Stimulated activated CD8-positive, alpha-beta memory T cell treated with anti-CD3 and anti-CD28 coated beads, Interleukin-12 subunit alpha, Interleukin-12 subunit beta, amount 100 ng/mL, for 24 hours (primary cell): Measurements from ENCODE around the gene P3H2.

Experiments
- DNase-seq: peaks from one replicate; pipeline ENCODE4 v3.0.0-alpha.2; 2020; ENCODE audit errors: extremely low read depth

Gene P3H2

GRCh38 chr3:190125436-190126068, 4.9 kb upstream of the P3H2 start:
- no peak for DNase-seq

GRCh38 chr3:190124067-190124466, 3.4 kb upstream of the P3H2 start:
- no peak for DNase-seq

GRCh38 chr3:190122198-190122771, 1.6 kb upstream of the P3H2 start:
- no peak for DNase-seq

GRCh38 chr3:190121383-190121782, 686 bp upstream of the P3H2 start:
- no peak for DNase-seq

DNA sequence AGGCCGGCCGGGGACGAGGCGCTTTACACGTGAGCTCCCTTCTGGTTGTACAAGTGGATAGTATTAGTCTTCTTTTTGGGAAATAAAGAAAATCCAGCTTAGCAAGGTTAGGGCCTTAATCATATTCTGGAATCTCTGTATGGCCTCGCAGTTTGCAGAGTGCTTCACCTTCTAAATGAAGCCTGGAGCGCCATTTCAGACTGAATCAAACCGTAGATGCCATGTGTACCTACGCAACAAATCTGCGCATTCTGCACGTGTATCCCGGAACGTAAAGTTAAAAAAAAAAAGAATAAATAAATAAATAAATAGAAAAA, 322 bp upstream of the P3H2 start:
- DNase-seq = no peak

- DNase-seq = no peak
These were observed 1.0 kb downstream of the P3H2 start for GRCh38 chr3:190119461-190120268.

- DNase-seq = no peak
These were observed 2.3 kb downstream of the P3H2 start for GRCh38 chr3:190118438-190118837.

GRCh38 chr3:190117981-190118380, 2.7 kb downstream of the P3H2 start:
- DNase-seq = no peak

DNA sequence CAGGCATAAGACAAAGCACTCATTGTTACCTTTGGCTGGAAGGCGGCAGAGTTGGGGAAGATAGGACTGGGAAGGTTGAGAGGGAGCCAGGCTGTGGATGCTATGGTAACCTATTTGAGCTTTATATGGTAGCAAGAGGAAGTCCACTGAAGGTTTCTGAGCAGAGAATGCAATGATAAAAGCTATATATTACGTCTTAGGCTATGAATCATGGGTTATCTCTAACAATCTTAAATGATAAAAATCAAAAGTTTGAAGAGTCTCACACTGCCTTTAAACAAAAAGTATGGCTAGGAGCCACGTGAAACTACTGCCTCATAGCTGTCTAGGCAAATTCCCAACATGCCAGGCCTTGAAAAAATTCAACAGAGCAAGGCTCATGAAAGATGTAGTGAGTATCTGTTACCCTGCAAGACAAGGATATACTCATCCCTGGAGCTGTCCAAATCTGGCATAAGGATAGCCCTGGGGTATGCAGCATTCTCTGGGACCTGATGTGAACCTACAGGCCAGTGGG, 4.1 kb downstream of the P3H2 start:
- DNase-seq = no peak

- no peak for DNase-seq
These were observed 9.9 kb downstream of the P3H2 start for GRCh38 chr3:190110826-190111225.

DNA sequence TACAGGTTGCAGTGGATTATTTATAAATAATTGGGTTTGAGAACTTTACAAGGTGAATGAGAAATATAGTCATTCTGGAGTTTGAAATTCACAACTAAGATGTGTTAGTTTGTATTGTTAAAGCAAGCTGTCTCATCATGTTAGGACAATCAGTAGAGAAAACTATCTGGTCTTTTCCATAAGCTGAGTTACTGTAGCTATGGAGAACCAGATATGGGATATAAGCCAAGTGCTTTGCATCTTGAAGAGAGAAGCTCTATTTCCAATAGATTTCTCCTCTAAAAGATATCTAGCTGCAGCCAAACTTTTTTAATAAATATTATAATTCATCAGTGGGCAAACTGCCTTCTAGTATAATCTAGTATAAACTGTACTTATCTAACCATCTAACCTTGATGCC, 11.3 kb downstream of the P3H2 start:
- no peak for DNase-seq

DNA sequence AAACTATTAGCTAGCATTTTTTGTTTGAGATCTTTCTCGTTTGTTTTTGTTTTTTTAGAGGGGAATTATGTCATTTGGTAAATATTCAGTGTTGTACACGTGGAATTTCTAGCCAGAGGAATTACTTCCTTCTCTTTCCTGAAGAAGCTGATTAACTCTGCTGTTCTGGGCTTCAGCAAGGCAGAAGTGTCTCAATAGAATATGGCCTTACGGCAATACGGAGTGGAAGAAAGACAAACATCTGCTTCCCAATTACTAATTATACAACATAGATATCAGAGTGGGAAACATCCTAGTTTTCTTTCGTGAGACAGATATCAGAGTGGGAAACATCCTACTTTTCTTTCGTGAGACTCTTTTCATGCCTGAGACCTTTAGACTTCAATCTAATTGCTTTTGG, 11.9 kb downstream of the P3H2 start:
- no peak for DNase-seq

GRCh38 chr3:190105876-190106275, 14.8 kb downstream of the P3H2 start:
- DNase-seq = no peak

DNA sequence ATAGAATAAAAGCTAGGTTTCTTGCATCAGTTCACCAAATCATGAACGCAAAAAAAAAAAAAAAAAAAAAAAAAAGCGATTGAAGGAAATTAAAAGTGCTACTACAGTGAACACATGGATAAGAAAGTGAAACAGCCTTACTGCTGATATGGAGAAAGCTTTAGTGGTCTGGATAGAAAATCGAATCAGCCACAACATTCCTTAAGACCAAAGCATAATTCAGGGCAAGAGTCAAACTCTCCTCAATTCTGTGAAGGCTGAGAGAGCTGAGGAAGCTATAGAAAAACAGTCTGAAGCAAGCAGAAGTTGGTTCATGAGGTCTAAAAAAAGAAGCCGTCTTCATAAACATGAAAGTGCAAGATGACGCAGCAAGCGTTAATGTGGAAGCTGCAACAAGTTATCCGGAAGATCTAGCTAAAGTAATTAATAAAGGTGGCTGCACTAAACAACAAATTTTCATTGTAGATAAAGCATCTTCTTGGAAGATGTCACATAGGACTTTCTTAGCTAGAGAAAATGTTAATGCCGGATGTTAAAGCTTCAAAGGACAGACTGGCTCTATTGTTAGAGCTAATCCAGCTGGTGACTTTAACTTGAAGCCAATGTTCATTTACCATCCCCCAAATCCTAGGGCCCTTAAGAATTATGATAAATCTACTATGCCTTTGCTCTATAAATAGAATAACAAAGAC, 19.2 kb downstream of the P3H2 start:
- DNase-seq = no peak

GRCh38 chr3:190099099-190099498, 21.6 kb downstream of the P3H2 start:
- DNase-seq = no peak

GRCh38 chr3:190097617-190098016, 23.1 kb downstream of the P3H2 start:
- DNase-seq = no peak

DNA sequence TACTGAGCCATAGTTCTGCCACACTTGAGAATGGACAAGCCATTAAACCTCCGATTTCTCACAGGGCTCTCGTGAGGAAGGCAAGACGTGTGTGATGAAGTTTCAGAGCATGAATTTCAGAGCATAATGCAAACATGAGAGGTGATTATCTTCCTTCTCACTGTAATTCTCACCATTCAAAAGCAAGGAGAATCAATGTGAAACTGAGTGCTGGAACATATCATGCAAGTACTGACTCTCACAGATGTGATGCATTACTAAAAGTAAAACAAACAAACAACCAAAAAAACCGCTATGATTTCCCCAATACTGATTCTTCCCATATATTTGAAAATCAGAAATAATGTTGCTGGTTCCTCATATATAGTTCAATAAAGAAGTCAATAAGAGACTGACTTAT, 23.7 kb downstream of the P3H2 start:
- DNase-seq = no peak

GRCh38 chr3:190096345-190096744, 24.4 kb downstream of the P3H2 start:
- no peak for DNase-seq

DNA sequence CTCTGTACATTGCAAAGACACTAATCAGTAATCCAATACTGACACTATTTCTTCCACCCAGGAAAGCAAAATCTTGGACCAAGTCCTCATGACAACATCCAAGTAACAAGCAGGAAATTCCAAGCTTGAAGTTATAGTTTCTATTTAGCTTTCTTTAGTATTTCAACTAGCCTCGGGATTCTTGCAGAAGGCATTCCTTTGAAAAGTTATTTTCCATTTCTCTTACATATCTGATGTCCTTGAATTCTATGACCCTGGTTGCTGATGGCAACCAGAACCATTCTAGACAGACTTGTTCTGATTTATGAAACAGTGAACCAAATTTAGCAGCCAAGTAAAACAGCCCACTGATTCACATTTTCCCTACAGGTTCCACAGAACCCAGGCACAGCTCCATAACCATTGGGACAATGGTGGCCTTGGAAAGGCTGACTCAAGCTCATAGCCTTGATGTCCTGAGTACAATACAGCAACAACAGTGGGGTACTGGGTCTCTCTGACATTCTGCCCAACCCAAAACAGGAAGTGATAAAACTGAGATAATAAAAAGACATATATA, 26.5 kb downstream of the P3H2 start:
- no peak for DNase-seq

- no peak for DNase-seq
These were observed 28.4 kb downstream of the P3H2 start for GRCh38 chr3:190092250-190092649.

- no peak for DNase-seq
These were observed 31.0 kb downstream of the P3H2 start for GRCh38 chr3:190089711-190090110.

DNA sequence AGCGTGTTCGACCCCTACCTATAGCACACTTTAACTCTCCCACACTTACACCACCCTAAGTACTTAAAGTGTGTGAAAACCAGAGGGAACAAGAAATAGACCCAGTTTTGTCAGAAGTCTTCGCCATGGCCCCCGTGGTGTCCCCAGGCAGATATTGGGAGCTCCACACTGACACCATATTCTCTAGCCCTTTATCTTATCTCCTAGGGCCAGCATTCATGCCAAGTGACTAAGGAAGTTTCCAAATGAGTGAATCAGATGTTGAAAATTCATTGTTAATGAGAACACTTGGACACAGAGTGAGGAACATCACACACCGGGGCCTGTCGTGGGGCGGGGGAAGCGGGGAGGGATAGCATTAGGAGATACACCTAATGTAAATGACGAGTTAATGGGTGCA, 31.8 kb downstream of the P3H2 start:
- DNase-seq = no peak
